Left lung (tissue), 10 donors: ENCODE results near the gene RBM20. TPM values are rescaled to one million over a fixed set of nuclear protein-coding genes. Genes with fewer than 3 reads are reported as not detected.
"Not testable (repeated sequence)": the region's sequence is repeated elsewhere in the genome, so short reads cannot be mapped to it uniquely, and the experiment has no call there.

Source experiments
- ATAC-seq: fragments of 200-7000 bp; cut with Tn5 transposase; one replicate; pipeline ENCODE4 v1.9.1; 2020; ENCODE audit warnings: moderate library complexity
- DNase-seq, 4 donors: peaks; one replicate each; pipeline ENCODE4 v3.0.0-alpha.2; 2013 to 2020
- H3K27ac ChIP-seq, 2 donors: fragments of 200-600 bp; sonication (generic) in 1 of 2; one replicate each; pipeline versions ENCODE4 v1.5.0 to v1.8.0; 2020 to 2021
- H3K27me3 ChIP-seq, 2 donors: fragments of 200-600 bp; sonication (generic) in 1 of 2; one replicate each; pipeline versions ENCODE4 v1.5.0 to v1.8.0; 2020 to 2021
- H3K36me3 ChIP-seq, 2 donors: fragments of 200-600 bp; sonication (generic) in 1 of 2; one replicate each; pipeline versions ENCODE4 v1.5.0 to v1.8.0; 2020 to 2021
- H3K4me1 ChIP-seq, 2 donors: fragments of 200-600 bp; one replicate each; pipeline ENCODE4 v1.8.0; 2021
- H3K4me3 ChIP-seq, 2 donors: fragments of 200-600 bp; sonication (generic) in 1 of 2; one replicate each; pipeline versions ENCODE4 v1.5.0 to v1.8.0; 2020 to 2021; ENCODE audit warnings: mild to moderate bottlenecking in 1 of 2
- H3K9me3 ChIP-seq, 2 donors: fragments of 200-600 bp; sonication (generic) in 1 of 2; one replicate each; pipeline versions ENCODE4 v1.5.0 to v1.8.0; 2020 to 2021
- intact Hi-C, 2 donors: fragments of 100-400 bp; cut with DNase I; formaldehyde crosslinking; loops; one replicate each; pipeline versions ENCODE4 v1.11.2 to v1.14.2; 2022
- polyA plus RNA-seq, 6 donors: library from polyadenylated mRNA; unstranded; fragments of 120-200 nt; gene quantifications; one replicate each; pipeline ENCODE4 v1.2.1, GENCODE V29; 2013; ENCODE audit not compliant: insufficient read length in 6 of 6
- total RNA-seq, 2 donors: library from RNA; stranded (reverse); fragmentation: NEBNext Ultra II Directional; extraction: Animal tissue kit (Norgen Biotek cat#: 25700); gene quantifications; one replicate each; pipeline ENCODE4 v1.2.1, GENCODE V29; 2021
- TF ChIP-seq, protein P1 (sequence below), 2 donors: fragments of 200-600 bp; sonication (generic) in 1 of 2; IDR thresholded peaks; one replicate each; pipeline versions ENCODE4 v1.5.0 to v1.8.0; 2021; ENCODE audit warnings: antibody characterized with exemption in 2 of 2
- donor health status: DM: no; HTN: yes; CAD: no.
- donor health status: DM: no; HTN: no; CAD: no.

RBM20 gene
- total and polyA plus RNA-seq, 8 donors, result 0.55 to 1.8 (median 1.1) TPM

DNA sequence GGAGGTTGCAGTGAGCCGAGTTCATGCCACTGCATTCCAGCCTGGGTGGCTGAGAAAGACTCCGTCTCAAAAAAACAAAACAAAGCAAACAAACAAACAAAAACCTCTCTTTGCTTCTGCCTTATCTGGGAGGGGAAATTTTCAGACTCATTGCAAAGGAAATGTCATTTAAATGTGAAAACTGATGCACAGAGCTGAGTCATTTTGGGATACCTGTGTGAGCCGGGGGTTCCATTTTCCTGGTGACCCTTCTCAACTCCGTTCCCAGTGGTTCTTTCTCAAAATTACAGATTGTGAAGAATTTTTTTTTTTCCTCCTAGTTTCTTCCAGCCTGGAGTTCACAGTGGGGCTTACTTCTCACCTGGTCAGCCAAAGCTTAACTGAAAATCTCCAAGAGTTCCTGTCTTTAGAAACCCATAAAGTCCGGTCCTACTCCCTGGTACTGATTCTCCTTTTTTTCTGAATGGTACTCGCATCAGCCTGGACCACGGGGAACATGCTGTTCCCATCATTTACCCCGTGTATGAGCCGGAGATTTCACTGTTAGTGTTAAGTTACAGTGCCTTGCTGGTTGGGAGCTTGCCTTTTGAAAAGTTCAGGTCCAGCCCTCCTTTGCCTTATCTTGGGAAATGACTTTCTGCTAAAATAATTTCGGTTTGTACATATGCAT lies 56.9 kb downstream of the RBM20 start:
- ATAC-seq (no peak), DNase-seq (no peak)
- Histone ChIP-seq H3K27me3 (peaks cover 0 to 6% of the 10 kb centered on the region in 2 donors), H3K27ac (no peak overlapping the region), H3K4me1 (no peaks in the 10 kb centered on the region), H3K4me3 (no peak overlapping the region), H3K9me3 (peaks cover 0 to 4% of the 10 kb centered on the region in 2 donors), H3K36me3 (no peaks in the 10 kb centered on the region)
- intact Hi-C loops, result no loop called here
- TF ChIP-seq, protein P1, sequence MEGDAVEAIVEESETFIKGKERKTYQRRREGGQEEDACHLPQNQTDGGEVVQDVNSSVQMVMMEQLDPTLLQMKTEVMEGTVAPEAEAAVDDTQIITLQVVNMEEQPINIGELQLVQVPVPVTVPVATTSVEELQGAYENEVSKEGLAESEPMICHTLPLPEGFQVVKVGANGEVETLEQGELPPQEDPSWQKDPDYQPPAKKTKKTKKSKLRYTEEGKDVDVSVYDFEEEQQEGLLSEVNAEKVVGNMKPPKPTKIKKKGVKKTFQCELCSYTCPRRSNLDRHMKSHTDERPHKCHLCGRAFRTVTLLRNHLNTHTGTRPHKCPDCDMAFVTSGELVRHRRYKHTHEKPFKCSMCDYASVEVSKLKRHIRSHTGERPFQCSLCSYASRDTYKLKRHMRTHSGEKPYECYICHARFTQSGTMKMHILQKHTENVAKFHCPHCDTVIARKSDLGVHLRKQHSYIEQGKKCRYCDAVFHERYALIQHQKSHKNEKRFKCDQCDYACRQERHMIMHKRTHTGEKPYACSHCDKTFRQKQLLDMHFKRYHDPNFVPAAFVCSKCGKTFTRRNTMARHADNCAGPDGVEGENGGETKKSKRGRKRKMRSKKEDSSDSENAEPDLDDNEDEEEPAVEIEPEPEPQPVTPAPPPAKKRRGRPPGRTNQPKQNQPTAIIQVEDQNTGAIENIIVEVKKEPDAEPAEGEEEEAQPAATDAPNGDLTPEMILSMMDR (IDR thresholded peaks at IDR 0.05), result no peak

DNA sequence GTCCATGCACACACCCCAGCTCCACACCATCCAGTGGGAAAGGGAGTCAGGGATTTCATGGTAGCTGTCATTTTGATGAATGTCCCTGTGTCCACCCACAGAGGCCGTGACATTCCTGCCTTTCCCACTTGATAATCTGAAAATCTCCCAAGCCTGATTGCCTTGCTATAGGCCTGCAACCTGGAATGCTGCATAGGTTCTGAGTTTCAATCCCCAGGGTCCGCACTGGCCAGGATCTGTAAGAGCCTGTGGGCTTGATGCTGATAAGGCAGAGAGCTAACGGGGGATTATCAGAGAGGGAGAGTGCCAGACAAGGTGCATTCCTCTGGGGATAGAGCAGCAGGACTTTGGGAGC lies 57.5 kb downstream of the RBM20 start:
- ATAC-seq (no peak), DNase-seq (no peak)
- Histone ChIP-seq H3K9me3 (peaks cover 0 to 4% of the 10 kb centered on the region in 2 donors), H3K4me3 (no peak overlapping the region), H3K27me3 (peaks cover 0 to under 1% of the 10 kb centered on the region in 2 donors), H3K4me1 (no peaks in the 10 kb centered on the region), H3K27ac (no peak overlapping the region), H3K36me3 (no peaks in the 10 kb centered on the region)
- TF ChIP-seq, protein P1 (IDR thresholded peaks at IDR 0.05), result no peak
- intact Hi-C loops, result no loop called here

DNA sequence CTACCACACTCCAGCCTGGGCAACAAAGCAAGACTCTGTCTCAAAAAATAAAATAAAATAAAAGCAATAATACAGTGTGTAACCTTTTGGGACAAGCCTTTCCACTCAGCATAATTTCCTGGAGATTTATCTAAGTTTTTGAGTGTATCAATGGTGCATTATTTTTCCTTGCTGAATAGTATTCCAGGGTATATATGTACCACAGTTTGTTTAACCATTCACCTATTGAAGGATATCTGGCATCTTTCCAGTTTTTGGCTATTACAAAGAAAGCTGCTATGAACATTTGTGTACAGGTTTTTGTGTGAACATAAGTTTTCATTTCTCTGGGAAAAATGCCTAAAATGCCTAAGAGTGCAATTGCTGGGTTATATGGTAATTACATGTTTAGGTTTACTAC lies 59.9 kb downstream of the RBM20 start:
- intact Hi-C loops, result no loop called here
- no peaks in the 10 kb centered on the region for H3K36me3 ChIP-seq
- DNase-seq (no peak), ATAC-seq (no peak)
- TF ChIP-seq, protein P1 (IDR thresholded peaks at IDR 0.05), result no peak
- no peak overlapping the region for H3K4me3 ChIP-seq
- H3K27me3 ChIP-seq, result no peaks in the 10 kb centered on the region
- no peaks in the 10 kb centered on the region for H3K4me1 ChIP-seq
- H3K27ac ChIP-seq, result no peak overlapping the region
- H3K9me3 ChIP-seq, result peaks cover 0 to 4% of the 10 kb centered on the region in 2 donors

DNA sequence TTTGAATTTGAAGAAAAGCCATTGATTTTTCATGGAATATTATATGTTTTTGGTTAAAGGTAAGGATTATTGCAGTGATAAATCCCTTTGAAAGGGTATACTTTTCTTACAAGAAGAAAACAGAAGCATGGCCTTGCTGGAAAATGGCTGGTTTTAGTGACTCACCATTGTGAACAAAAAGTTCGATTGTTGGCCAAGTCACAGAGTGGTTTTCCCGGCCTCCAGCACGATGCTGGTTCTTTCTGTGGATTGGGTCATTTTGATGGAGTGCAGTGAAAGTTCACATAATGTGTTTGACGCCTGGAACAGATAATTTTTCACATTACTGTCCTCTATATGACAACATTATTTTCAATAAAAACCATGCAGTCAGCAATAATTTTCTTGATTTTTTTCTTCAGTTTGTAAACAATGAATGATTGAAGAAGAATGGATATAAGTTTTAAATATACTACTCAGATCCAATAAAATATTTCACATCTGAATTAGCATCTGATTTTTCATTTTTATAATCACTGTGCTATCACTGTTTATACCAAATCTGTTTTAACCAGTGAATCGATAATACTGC lies 60.9 kb downstream of the RBM20 start:
- H3K4me1 ChIP-seq, result no peaks in the 10 kb centered on the region
- intact Hi-C loops, result no loop called here
- peaks cover 0 to 4% of the 10 kb centered on the region in 2 donors for H3K9me3 ChIP-seq
- no peak overlapping the region for H3K4me3 ChIP-seq
- H3K36me3 ChIP-seq, result no peaks in the 10 kb centered on the region
- H3K27ac ChIP-seq, result no peak overlapping the region
- no peaks in the 10 kb centered on the region for H3K27me3 ChIP-seq
- ATAC-seq (no peak), DNase-seq (no peak)
- TF ChIP-seq, protein P1 (IDR thresholded peaks at IDR 0.05), result no peak

DNA sequence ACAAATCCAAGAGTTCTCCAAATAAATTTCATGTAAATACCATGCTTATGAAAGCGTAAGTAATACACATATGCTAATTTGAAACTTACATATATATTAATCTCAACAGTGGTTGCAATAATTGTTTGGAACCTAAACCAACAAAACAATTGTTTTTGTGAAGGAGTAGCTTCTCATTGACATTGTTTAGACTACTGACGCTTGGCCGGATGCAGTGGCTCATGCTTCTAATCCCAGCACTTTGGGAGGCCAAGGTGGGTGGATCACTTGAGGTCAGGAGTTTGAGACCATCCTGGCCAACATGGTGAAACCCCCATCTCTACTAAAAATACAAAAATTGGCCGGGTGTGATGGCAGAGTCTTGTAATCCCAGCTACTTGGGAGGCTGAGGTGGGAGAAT lies 61.5 kb downstream of the RBM20 start:
- H3K27me3 ChIP-seq, intact Hi-C loops, H3K9me3 ChIP-seq, H3K27ac ChIP-seq, H3K4me3 ChIP-seq, H3K4me1 ChIP-seq, H3K36me3 ChIP-seq, DNase-seq, ATAC-seq: not testable (repeated sequence)
